Osteocyte (in vitro differentiated cells): Measurements from ENCODE around the gene RGL4. TPM values are rescaled to one million over a fixed set of nuclear protein-coding genes. Genes with fewer than 3 reads are reported as not detected.
A peak's percentile ranks its signal among the peaks of the same experiment; 100 is the strongest.

Experiments used
- DNase-seq: peaks from one replicate; pipeline ENCODE4 v3.0.0; 2021; ENCODE audit warnings: mixed read lengths; ENCODE audit not compliant: unreplicated experiment; ENCODE audit errors: extremely low spot score
- H3K27ac Mint-ChIP-seq: one replicate; pipeline ENCODE4 v1.8.0; 2021; ENCODE audit warnings: mild to moderate bottlenecking, mixed read lengths; ENCODE audit not compliant: unreplicated experiment
- H3K27me3 Mint-ChIP-seq: one replicate; pipeline ENCODE4 v1.8.0; 2021; ENCODE audit warnings: mixed read lengths; ENCODE audit not compliant: unreplicated experiment
- H3K36me3 Mint-ChIP-seq: one replicate; pipeline ENCODE4 v1.8.0; 2021; ENCODE audit warnings: mixed read lengths; ENCODE audit not compliant: unreplicated experiment
- H3K4me1 Mint-ChIP-seq: one replicate; pipeline ENCODE4 v1.8.0; 2021; ENCODE audit warnings: mixed read lengths; ENCODE audit not compliant: unreplicated experiment
- H3K4me3 Mint-ChIP-seq: one replicate; pipeline ENCODE4 v1.8.0; 2021; ENCODE audit warnings: mild to moderate bottlenecking, moderate library complexity, mixed read lengths; ENCODE audit not compliant: unreplicated experiment
- H3K9me3 Mint-ChIP-seq: one replicate; pipeline ENCODE4 v1.8.0; 2021; ENCODE audit warnings: mixed read lengths; ENCODE audit not compliant: unreplicated experiment
- CTCF ChIP-seq: fragments of 200-600 bp; sonication (generic); IDR thresholded peaks from 2 replicates; pipeline ENCODE4 v1.5.0; 2021; ENCODE audit warnings: antibody characterized with exemption, mild to moderate bottlenecking, moderate library complexity
- total RNA-seq: library from RNA; stranded (reverse); gene quantifications from 2 replicates; pipeline ENCODE4 v1.2.1, GENCODE V29; 2021

Gene RGL4
- total RNA-seq, 1 donor from 2014 or later: not detected

GRCh38 chr22:23713696-23714595 is 23.1 kb downstream of the RGL4 start:
- H3K4me3 Mint-ChIP-seq: no peak overlapping the region
- no peak overlapping the region for H3K27ac Mint-ChIP-seq
- peaks cover 32% of the 10 kb centered on the region for H3K36me3 Mint-ChIP-seq
- peaks cover 10% of the 10 kb centered on the region for H3K4me1 Mint-ChIP-seq
- DNase-seq: no peak
- H3K27me3 Mint-ChIP-seq: no peaks in the 10 kb centered on the region
- H3K9me3 Mint-ChIP-seq: no peaks in the 10 kb centered on the region
- no peak for TF ChIP-seq CTCF

GRCh38 chr22:23714596-23715578 is 24.1 kb downstream of the RGL4 start:
- Mint-ChIP-seq H3K36me3 (peaks cover 23% of the 10 kb centered on the region), H3K4me1 (peaks cover 10% of the 10 kb centered on the region), H3K9me3 (no peaks in the 10 kb centered on the region), H3K4me3 (peak overlapping the region; percentile 74), H3K27me3 (no peaks in the 10 kb centered on the region), H3K27ac (no peak overlapping the region)
- no peak for TF ChIP-seq CTCF
- no peak for DNase-seq

GRCh38 chr22:23715806-23716375 is 25.1 kb downstream of the RGL4 start:
- no peaks in the 10 kb centered on the region for H3K27me3 Mint-ChIP-seq
- no peak for DNase-seq
- peaks cover 15% of the 10 kb centered on the region for H3K36me3 Mint-ChIP-seq
- no peak for TF ChIP-seq CTCF
- no peak overlapping the region for H3K27ac Mint-ChIP-seq
- peak overlapping the region; percentile 74 for H3K4me3 Mint-ChIP-seq
- H3K9me3 Mint-ChIP-seq: no peaks in the 10 kb centered on the region
- peaks cover 10% of the 10 kb centered on the region for H3K4me1 Mint-ChIP-seq

- peaks cover 10% of the 10 kb centered on the region for H3K4me1 Mint-ChIP-seq
- peaks cover 10% of the 10 kb centered on the region for H3K36me3 Mint-ChIP-seq
- no peak for TF ChIP-seq CTCF
- peak; percentile 94 for DNase-seq
- H3K27me3 Mint-ChIP-seq: no peaks in the 10 kb centered on the region
- peak overlapping the region; percentile 83 for H3K27ac Mint-ChIP-seq
- H3K9me3 Mint-ChIP-seq: no peaks in the 10 kb centered on the region
- peak overlapping the region; percentile 74 for H3K4me3 Mint-ChIP-seq
These were observed 26.3 kb downstream of the RGL4 start for GRCh38 chr22:23716811-23717801.
